Gastroesophageal sphincter (tissue), 4 donors: ENCODE data around the gene ELOA. TPM values are rescaled to one million over a fixed set of nuclear protein-coding genes. Genes with fewer than 3 reads are reported as not detected.
"Not testable (repeated sequence)": the region's sequence is repeated elsewhere in the genome, so short reads cannot be mapped to it uniquely, and the experiment has no call there.

Source experiments
- ATAC-seq: fragments of 150-250 bp; one replicate; pipeline ENCODE4 v1.9.1; 2016; ENCODE audit warnings: mild to moderate bottlenecking, moderate library complexity
- H3K27ac ChIP-seq, 4 donors: fragments of 200-600 bp; sonication (generic) in 3 of 4; 1 replicate in 3 of 4; 2 replicates in 1 of 4; pipeline ENCODE4 v1.5.1; 2016 to 2019
- H3K27me3 ChIP-seq: fragments of 200-600 bp; sonication (generic); one replicate; pipeline ENCODE4 v1.5.1; 2019
- H3K36me3 ChIP-seq, 2 donors: fragments of 200-600 bp; sonication (generic); one replicate each; pipeline ENCODE4 v1.5.1; 2019; ENCODE audit warnings: control low read depth in 1 of 2
- H3K4me1 ChIP-seq, 3 donors: fragments of 200-600 bp; sonication (generic); 1 replicate in 2 of 3; 2 replicates in 1 of 3; pipeline ENCODE4 v1.5.1; 2016 to 2019; ENCODE audit warnings: control low read depth in 2 of 3
- H3K4me3 ChIP-seq, 2 donors: fragments of 200-600 bp; sonication (generic); one replicate each; pipeline ENCODE4 v1.5.1; 2019; ENCODE audit warnings: mild to moderate bottlenecking in 1 of 2, moderate library complexity in 1 of 2
- H3K9me3 ChIP-seq, 3 donors: fragments of 200-600 bp; sonication (generic); one replicate each; pipeline ENCODE4 v1.5.1; 2017 to 2019; ENCODE audit warnings: control low read depth in 2 of 3
- EP300 ChIP-seq: sonication (generic); formaldehyde crosslinking; IDR thresholded peaks from one replicate; pipeline ENCODE4 v1.6.1; 2017; ENCODE audit warnings: antibody characterized with exemption, mild to moderate bottlenecking
- POLR2A ChIP-seq, 2 donors: fragments of 450-650 bp; IDR thresholded peaks; one replicate each; pipeline ENCODE4 v1.6.1; 2017; ENCODE audit warnings: antibody characterized with exemption in 2 of 2, mild to moderate bottlenecking in 2 of 2, moderate library complexity in 1 of 2
- POLR2AphosphoS5 ChIP-seq: sonication (generic); formaldehyde crosslinking; IDR thresholded peaks from one replicate; pipeline ENCODE4 v1.6.1; 2017; ENCODE audit warnings: antibody characterized with exemption
- WGBS, 2 donors: methylation state at CpG; one replicate each; pipeline ENCODE4 v1.1.5; 2018; ENCODE audit warnings: low coverage in 1 of 2; 5-methylcytosine and 5-hydroxymethylcytosine counted together
- total RNA-seq, 4 donors: library from RNA; depleted of rRNA; stranded (reverse); fragments of >200 nt; gene quantifications; one replicate each; pipeline ENCODE4 v1.1.0, GENCODE V29; 2016
- TF ChIP-seq, protein P1 (sequence below), 4 experiments: fragments of 200-600 bp in 2 of 4; fragments of 450-650 bp in 2 of 4; sonication (generic) in 1 of 4; IDR thresholded peaks; one replicate each; pipeline ENCODE4 v1.5.1; 2017 to 2019; ENCODE audit warnings: antibody characterized with exemption in 4 of 4, mild to moderate bottlenecking in 2 of 4, moderate library complexity in 2 of 4

Gene ELOA
- total RNA-seq, 4 donors from 2014 or later = 37.8 to 41.9 (median 41.4) TPM

DNA sequence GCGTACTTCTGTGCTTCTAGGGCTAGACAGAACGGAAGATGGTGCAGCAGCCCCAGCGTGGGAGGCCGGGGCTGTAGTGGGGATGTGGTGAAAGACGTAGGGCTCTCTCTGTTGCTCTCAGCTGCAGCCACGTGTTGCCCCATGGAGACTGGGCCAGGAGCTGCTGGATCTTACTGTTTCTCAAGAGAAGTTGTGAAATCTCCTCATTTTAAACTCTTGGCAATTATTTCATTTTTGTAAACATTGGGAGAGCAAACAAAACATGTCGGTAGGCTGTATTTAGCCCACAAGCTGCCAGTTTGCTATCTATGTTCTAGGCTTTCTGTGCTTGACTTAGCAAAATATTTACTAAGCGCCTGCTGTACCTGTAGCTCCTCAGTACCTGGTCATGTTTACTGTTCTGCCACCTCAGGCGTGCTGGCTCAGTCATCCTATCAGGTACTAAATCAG is 15.9 kb upstream of the ELOA start:
- peak; percentile 97 for ATAC-seq
- Histone ChIP-seq H3K27ac (peak overlapping the region in 1 of 4 donors; percentile 19), H3K36me3 (no peaks in the 10 kb centered on the region), H3K27me3 (no peaks in the 10 kb centered on the region), H3K4me3 (no peak overlapping the region), H3K9me3 (no peaks in the 10 kb centered on the region), H3K4me1 (peaks cover 0 to 11% (median 0%) of the 10 kb centered on the region in 3 donors)
- no peak for TF ChIP-seq POLR2AphosphoS5
- TF ChIP-seq EP300 = no peak
- no peak for TF ChIP-seq POLR2A (IDR thresholded peaks at IDR 0.05)
- TF ChIP-seq, protein P1, sequence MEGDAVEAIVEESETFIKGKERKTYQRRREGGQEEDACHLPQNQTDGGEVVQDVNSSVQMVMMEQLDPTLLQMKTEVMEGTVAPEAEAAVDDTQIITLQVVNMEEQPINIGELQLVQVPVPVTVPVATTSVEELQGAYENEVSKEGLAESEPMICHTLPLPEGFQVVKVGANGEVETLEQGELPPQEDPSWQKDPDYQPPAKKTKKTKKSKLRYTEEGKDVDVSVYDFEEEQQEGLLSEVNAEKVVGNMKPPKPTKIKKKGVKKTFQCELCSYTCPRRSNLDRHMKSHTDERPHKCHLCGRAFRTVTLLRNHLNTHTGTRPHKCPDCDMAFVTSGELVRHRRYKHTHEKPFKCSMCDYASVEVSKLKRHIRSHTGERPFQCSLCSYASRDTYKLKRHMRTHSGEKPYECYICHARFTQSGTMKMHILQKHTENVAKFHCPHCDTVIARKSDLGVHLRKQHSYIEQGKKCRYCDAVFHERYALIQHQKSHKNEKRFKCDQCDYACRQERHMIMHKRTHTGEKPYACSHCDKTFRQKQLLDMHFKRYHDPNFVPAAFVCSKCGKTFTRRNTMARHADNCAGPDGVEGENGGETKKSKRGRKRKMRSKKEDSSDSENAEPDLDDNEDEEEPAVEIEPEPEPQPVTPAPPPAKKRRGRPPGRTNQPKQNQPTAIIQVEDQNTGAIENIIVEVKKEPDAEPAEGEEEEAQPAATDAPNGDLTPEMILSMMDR (IDR thresholded peaks at IDR 0.05) = no peak
- 79 to 86% methylated on average over 2 to 4 of the region's 9 CpGs for WGBS, 2 donors

DNA sequence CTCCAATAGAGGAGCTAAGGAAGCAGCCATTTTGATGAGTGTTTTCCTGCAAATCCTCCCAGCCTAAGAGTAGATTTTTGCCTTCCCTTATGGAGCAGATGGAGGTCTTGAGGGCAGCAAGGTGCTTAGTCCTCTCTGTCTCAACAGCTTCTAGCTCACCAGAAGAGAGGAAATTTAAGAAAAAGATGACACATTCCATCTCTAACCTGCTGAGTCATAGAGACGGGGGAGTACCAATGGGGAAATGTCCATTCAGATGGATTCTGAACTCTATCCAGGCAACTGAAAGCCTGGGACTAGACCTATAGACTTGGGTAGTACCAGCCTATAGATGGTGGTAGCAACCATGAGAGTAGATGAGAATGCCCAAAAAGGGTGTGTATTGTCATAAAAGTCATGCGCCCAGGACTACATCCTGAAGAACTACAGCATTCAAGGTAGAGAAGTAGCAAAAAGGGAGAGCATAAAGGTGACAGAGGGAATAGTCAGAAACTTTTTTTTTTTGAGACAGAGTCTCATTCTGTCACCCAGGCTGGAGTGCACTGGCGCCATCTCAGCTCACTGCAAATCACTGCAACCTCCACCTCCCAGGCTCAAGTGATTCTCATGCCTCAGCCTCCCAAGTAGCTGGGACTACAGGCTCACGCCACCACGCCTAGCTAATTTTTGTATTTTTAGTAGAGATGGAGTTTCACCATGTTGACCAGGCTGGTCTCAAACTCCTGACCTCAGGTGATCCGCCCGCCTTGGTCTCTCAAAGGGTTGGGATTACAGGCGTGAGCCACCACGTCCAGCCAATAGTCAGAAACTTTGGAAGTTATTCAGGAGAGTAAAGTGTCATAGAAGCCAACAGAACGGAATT is 10.7 kb upstream of the ELOA start:
- Histone ChIP-seq H3K36me3 (peaks cover 0 to 6% of the 10 kb centered on the region in 2 donors), H3K4me3 (no peak overlapping the region), H3K27me3 (no peaks in the 10 kb centered on the region), H3K9me3 (no peaks in the 10 kb centered on the region), H3K4me1 (peaks cover 0 to 6% (median 0%) of the 10 kb centered on the region in 3 donors), H3K27ac (no peak overlapping the region)
- 86 to 100% methylated on average over 1 to 6 of the region's 10 CpGs for WGBS, 2 donors
- ATAC-seq = no peak
- TF ChIP-seq POLR2A (IDR thresholded peaks at IDR 0.05) (no peak), POLR2AphosphoS5 (no peak), EP300 (no peak)
- TF ChIP-seq, protein P1 (IDR thresholded peaks at IDR 0.05) = no peak

DNA sequence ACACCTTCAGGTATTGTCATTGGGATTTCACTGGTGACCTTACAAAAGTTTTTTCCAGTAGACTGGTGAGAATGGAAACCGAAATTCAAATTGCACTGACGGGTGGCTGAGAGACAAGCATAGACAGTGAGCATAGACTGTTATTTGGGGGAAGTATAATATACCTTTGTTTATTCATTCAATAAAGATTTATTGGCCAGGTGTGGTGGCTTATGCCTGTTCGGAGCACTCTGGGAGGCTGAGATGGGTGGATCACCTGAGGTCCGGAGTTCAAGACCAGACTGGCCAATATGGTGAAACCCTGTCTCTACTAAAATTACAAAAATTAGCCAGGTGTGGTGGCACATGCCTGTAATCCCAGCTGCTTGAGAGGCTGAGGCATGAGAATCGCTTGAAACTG is 10.0 kb upstream of the ELOA start:
- not testable (repeated sequence) for H3K9me3 ChIP-seq, H3K36me3 ChIP-seq, ATAC-seq, H3K27ac ChIP-seq, H3K4me3 ChIP-seq, H3K27me3 ChIP-seq, H3K4me1 ChIP-seq
- WGBS, 2 donors = 89 to 92% methylated on average over 2 to 5 of the region's 5 CpGs

DNA sequence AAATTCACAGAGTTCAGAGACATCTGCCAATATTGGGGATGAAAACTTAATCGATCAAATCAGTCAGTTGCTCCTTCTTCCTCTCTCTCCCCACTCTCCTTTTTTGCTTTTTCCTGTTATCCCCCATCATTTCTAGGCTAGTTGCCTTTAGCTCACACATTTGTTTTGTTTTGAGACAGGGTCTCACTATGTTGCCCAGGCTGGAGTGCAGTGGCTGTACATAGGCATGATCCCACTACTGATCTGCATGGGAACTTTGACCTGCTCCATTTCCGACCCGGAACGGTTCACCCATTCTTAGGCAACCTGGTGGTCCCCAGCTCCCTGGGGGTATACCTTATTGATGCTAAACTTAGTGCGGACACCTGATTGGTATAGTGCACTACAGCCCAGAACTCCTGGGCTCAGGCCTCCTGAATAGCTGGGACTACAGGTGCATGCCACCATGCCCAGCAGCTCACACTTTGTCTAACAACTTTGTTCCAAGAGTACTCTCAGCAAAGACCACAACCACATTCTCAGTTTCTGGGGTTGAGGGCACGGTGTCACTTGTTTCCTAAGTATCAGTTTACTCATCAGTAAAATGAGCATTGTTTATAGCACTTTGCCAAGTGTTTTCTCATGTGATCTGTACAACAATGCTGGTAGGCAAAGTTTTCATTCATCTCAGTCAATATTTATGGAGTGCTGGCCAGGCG is 6.7 kb upstream of the ELOA start:
- Histone ChIP-seq H3K4me1 (no peaks in the 10 kb centered on the region), H3K27ac (no peak overlapping the region), H3K9me3 (no peaks in the 10 kb centered on the region), H3K4me3 (no peak overlapping the region), H3K36me3 (peaks cover 0 to 6% of the 10 kb centered on the region in 2 donors), H3K27me3 (no peaks in the 10 kb centered on the region)
- no peak for TF ChIP-seq EP300
- TF ChIP-seq, protein P1 (IDR thresholded peaks at IDR 0.05) = no peak
- TF ChIP-seq POLR2A (IDR thresholded peaks at IDR 0.05) = no peak
- no peak for TF ChIP-seq POLR2AphosphoS5
- no peak for ATAC-seq
- WGBS, 2 donors = 96 to 100% methylated on average over 1 to 4 of the region's 7 CpGs

DNA sequence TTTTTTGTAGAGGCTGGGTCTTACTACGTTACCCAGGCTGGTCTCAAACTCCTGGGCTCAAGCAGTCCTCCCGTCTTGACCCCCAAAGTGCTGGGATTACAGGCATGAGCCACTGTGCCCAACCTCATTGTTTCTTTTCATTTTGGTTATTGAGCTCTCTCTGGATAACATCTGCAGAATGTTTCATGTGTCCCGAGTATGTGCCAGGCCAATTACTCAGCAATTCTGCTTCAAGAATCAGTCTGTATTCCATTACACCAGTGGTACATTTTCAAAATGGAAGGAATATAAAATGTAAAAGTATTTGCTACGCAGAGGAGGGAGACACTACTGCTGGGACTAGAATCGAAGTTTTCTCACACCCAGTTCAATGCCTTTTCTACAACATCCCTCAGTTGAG is 1.7 kb upstream of the ELOA start:
- TF ChIP-seq POLR2AphosphoS5 (no peak), POLR2A (IDR thresholded peaks at IDR 0.05) (no peak), EP300 (no peak)
- TF ChIP-seq, protein P1 (IDR thresholded peaks at IDR 0.05) = no peak
- Histone ChIP-seq H3K36me3 (peaks cover 0 to 8% of the 10 kb centered on the region in 2 donors), H3K27me3 (no peaks in the 10 kb centered on the region), H3K4me3 (no peak overlapping the region), H3K27ac (no peak overlapping the region), H3K9me3 (no peaks in the 10 kb centered on the region), H3K4me1 (peaks cover 7 to 33% (median 11%) of the 10 kb centered on the region in 3 donors)
- no peak for ATAC-seq
- WGBS, 2 donors = 77 to 80% methylated on average over 3 to 4 of the region's 5 CpGs
